HCT116 (cell line): ENCODE data around the gene MED31. TPM values are rescaled to one million over a fixed set of nuclear protein-coding genes. Genes with fewer than 3 reads are reported as not detected.
"Not testable (repeated sequence)": the region's sequence is repeated elsewhere in the genome, so short reads cannot be mapped to it uniquely, and the experiment has no call there.

Experiments used
- ATAC-seq: fragments of 200-7000 bp; cut with Tn5 transposase; 2 replicates; pipeline ENCODE4 v1.9.1; 2020; ENCODE audit warnings: mild to moderate bottlenecking, moderate library complexity
- BruUV-seq: library from RNA; stranded (reverse); fragments of 400-500 nt; replicated peaks from 2 replicates; lab custom pipeline; 2021; lab: Mats Ljungman, UMichigan
- CTCF ChIA-PET: fragments of 300-600 bp; sonication (Branson Sonifier 250); formaldehyde crosslinking; loops from one replicate; lab custom pipeline; 2021; ENCODE audit warnings: antibody characterized with exemption; lab: Charles Lee
- POLR2A ChIA-PET: fragments of 300-600, 350-600 bp; sonication (Branson Sonifier 250); formaldehyde crosslinking; loops from one replicate; lab custom pipeline; 2021; ENCODE audit warnings: antibody characterized with exemption; lab: Charles Lee
- RAD21 ChIA-PET, 2 experiments: fragments of 300-600 bp; sonication (Branson Sonifier 250); formaldehyde crosslinking; loops; one replicate each; lab custom pipeline; 2023; ENCODE audit warnings: low total read pairs in 2 of 2; ENCODE audit not compliant: uncharacterized antibody in 2 of 2, unreplicated experiment in 2 of 2, low non-redundant PET in 1 of 2; lab: Charles Lee
- DNase-seq: peaks from one replicate; pipeline ENCODE4 v3.0.0-alpha.2; 2010; ENCODE audit warnings: low read depth, low spot score
- H2AFZ ChIP-seq: fragments of 200-600 bp; shearing (Covaris generic), sonication (generic); 2 replicates; pipeline ENCODE4 v1.6.1; 2017; ENCODE audit warnings: low read depth, mixed run types, mixed read lengths, antibody characterized with exemption, low read length; ENCODE audit not compliant: poor library complexity, severe bottlenecking
- H3K27ac ChIP-seq: 2 replicates; pipeline ENCODE4 v1.5.1; 2012; ENCODE audit warnings: low read depth, low read length
- H3K27me3 ChIP-seq: fragments of 200-600 bp; sonication (generic); 2 replicates; pipeline ENCODE4 v1.6.1; 2016; ENCODE audit warnings: mixed run types, low read length, mixed read lengths; ENCODE audit not compliant: insufficient read depth
- H3K36me3 ChIP-seq, 2 experiments: fragments of 200-500 bp in 1 of 2; fragments of 200-600 bp in 1 of 2; sonication (Bioruptor generic) in 1 of 2; sonication (generic) in 1 of 2; 2 replicates each; pipeline versions ENCODE4 v1.5.1 to v1.6.1; 2014 to 2016; ENCODE audit warnings: low read length in 2 of 2, inconsistent platforms in 1 of 2, mixed read lengths in 1 of 2, mixed run types in 1 of 2; ENCODE audit not compliant: insufficient read depth in 2 of 2, control insufficient read depth in 1 of 2
- H3K4me1 ChIP-seq, 2 experiments: fragments of 200-600 bp in 1 of 2; sonication (generic) in 1 of 2; 2 replicates each; pipeline versions ENCODE4 v1.5.1 to v1.6.1; 2012 to 2017; ENCODE audit warnings: low read length in 2 of 2, inconsistent platforms in 1 of 2, mild to moderate bottlenecking in 1 of 2, mixed read lengths in 1 of 2, mixed run types in 1 of 2, moderate library complexity in 1 of 2; ENCODE audit not compliant: insufficient read depth in 2 of 2, control insufficient read depth in 1 of 2
- H3K4me2 ChIP-seq: fragments of 200-600 bp; sonication (generic); 2 replicates; pipeline ENCODE4 v1.6.1; 2017; ENCODE audit warnings: mixed run types, low read length, mixed read lengths
- H3K4me3 ChIP-seq, 2 experiments: fragments of 200-600 bp in 1 of 2; sonication (generic) in 1 of 2; replicated peaks in 1 of 2; 2 replicates each; pipeline ENCODE4 v1.5.1; 2011 to 2016; ENCODE audit warnings: low read length in 2 of 2, control low read depth in 1 of 2, low read depth in 1 of 2, mild to moderate bottlenecking in 1 of 2, mixed read lengths in 1 of 2, mixed run types in 1 of 2
- H3K79me2 ChIP-seq: fragments of 200-600 bp; sonication (generic); 2 replicates; pipeline ENCODE4 v1.6.1; 2017; ENCODE audit warnings: mild to moderate bottlenecking, mixed run types, low read length, moderate library complexity, mixed read lengths; ENCODE audit not compliant: insufficient read depth
- H3K9ac ChIP-seq: fragments of 200-600 bp; sonication (generic); 2 replicates; pipeline ENCODE4 v1.6.1; 2016; ENCODE audit warnings: low read length, mixed read lengths
- H3K9me2 ChIP-seq: fragments of 200-600 bp; sonication (generic), shearing (Covaris generic); 2 replicates; pipeline ENCODE4 v1.6.1; 2017; ENCODE audit warnings: mixed run types, mild to moderate bottlenecking, moderate library complexity; ENCODE audit not compliant: insufficient read depth
- H3K9me3 ChIP-seq, 2 experiments: fragments of 200-500 bp in 1 of 2; fragments of 200-600 bp in 1 of 2; sonication (Bioruptor generic) in 1 of 2; sonication (generic) in 1 of 2; 2 replicates each; pipeline ENCODE4 v1.6.1; 2014 to 2017; ENCODE audit warnings: low read length in 2 of 2, mixed read lengths in 2 of 2, inconsistent platforms in 1 of 2, low read depth in 1 of 2, mild to moderate bottlenecking in 1 of 2, mixed run types in 1 of 2, moderate library complexity in 1 of 2; ENCODE audit not compliant: control insufficient read depth in 1 of 2, insufficient read depth in 1 of 2
- H4K20me1 ChIP-seq: fragments of 200-600 bp; sonication (generic), shearing (Covaris generic); 2 replicates; pipeline ENCODE4 v1.6.1; 2017; ENCODE audit warnings: mixed run types, mild to moderate bottlenecking, moderate library complexity; ENCODE audit not compliant: insufficient read depth
- CEBPB ChIP-seq: IDR thresholded peaks from 2 replicates; pipeline ENCODE4 v1.6.1; 2012; ENCODE audit warnings: low read depth
- EZH2 ChIP-seq: fragments of 200-600 bp; sonication (generic); IDR thresholded peaks from 2 replicates; pipeline ENCODE4 v1.6.1; 2017; ENCODE audit warnings: antibody characterized with exemption, mixed run types
- FOSL1 ChIP-seq: IDR thresholded peaks from 2 replicates; pipeline ENCODE4 v1.6.1; 2012; ENCODE audit warnings: low read depth
- MAX ChIP-seq: IDR thresholded peaks from 2 replicates; pipeline ENCODE4 v1.6.1; 2012
- POLR2AphosphoS5 ChIP-seq: IDR thresholded peaks from 2 replicates; pipeline ENCODE4 v1.6.1; 2011; ENCODE audit warnings: mild to moderate bottlenecking, low read depth, low read length, moderate library complexity
- SP1 ChIP-seq: IDR thresholded peaks from 2 replicates; pipeline ENCODE4 v1.6.1; 2012; ENCODE audit warnings: low read depth
- SRF ChIP-seq: IDR thresholded peaks from 2 replicates; pipeline ENCODE4 v1.6.1; 2012; ENCODE audit warnings: low read depth
- YY1 ChIP-seq: IDR thresholded peaks from 2 replicates; pipeline ENCODE4 v1.6.1; 2011; ENCODE audit warnings: low read length, low read depth, moderate library complexity, mild to moderate bottlenecking; ENCODE audit not compliant: insufficient replicate concordance; ENCODE audit errors: extremely low read depth
- ZFX ChIP-seq: fragments of 450-650 bp; IDR thresholded peaks from 2 replicates; pipeline ENCODE4 v1.6.1; 2017
- intact Hi-C: fragments of 100-400 bp; cut with micrococcal nuclease; formaldehyde crosslinking; loops from 2 replicates; pipeline ENCODE4 v1.10.0; 2022
- total RNA-seq: library from RNA; stranded (reverse); gene quantifications from one replicate; pipeline ENCODE4 v1.2.1, GENCODE V29; 2021; ENCODE audit not compliant: unreplicated experiment

Gene MED31
- total RNA-seq, 1 experiment from 2014 or later: 20.3 TPM

- no peak for DNase-seq
- Histone ChIP-seq H3K9me2 (no peaks in the 10 kb centered on the region), H3K36me3 (no peaks in the 10 kb centered on the region), H3K27ac (no peak overlapping the region), H2AFZ (no peak overlapping the region), H3K4me1 (no peaks in the 10 kb centered on the region), H3K9ac (no peak overlapping the region), H4K20me1 (no peaks in the 10 kb centered on the region), H3K27me3 (peaks cover 14% of the 10 kb centered on the region; the same call in 1 of the 2 replicates), H3K9me3 (no peaks in the 10 kb centered on the region), H3K79me2 (no peaks in the 10 kb centered on the region), H3K4me2 (no peak overlapping the region), H3K4me3 (no peak overlapping the region)
- RAD21 ChIA-PET: no interaction called here
- ATAC-seq: no peak
- BruUV-seq: no TSS peak
- intact Hi-C loops: no loop called here
- CTCF ChIA-PET: no interaction called here
- no peak for TF ChIP-seq YY1
- TF ChIP-seq POLR2AphosphoS5: no peak
- TF ChIP-seq MAX: no peak
- TF ChIP-seq CEBPB: no peak
- TF ChIP-seq SP1: no peak
- TF ChIP-seq FOSL1: no peak
- TF ChIP-seq ZFX: no peak
- TF ChIP-seq SRF: no peak
- no peak for TF ChIP-seq EZH2
- POLR2A ChIA-PET: no interaction called here
Measured at GRCh38 chr17:6695051-6695450, 43.6 kb upstream of the MED31 start.

- H4K20me1 ChIP-seq, DNase-seq, H3K9me2 ChIP-seq, H3K79me2 ChIP-seq, H3K4me3 ChIP-seq, H3K27ac ChIP-seq, H3K4me1 ChIP-seq, H3K36me3 ChIP-seq, H3K9ac ChIP-seq, RAD21 ChIA-PET, H3K4me2 ChIP-seq, ATAC-seq, BruUV-seq, H3K9me3 ChIP-seq, H2AFZ ChIP-seq, intact Hi-C loops, POLR2A ChIA-PET: not testable (repeated sequence)
- H3K27me3 ChIP-seq: peaks cover 14% of the 10 kb centered on the region; the same call in 1 of the 2 replicates
- CTCF ChIA-PET: interaction anchor here (1.2 kb wide), 1 partner anchor 10 kb away, joined by 3 read pairs; no protein-coding TSS in a partner anchor
Measured at GRCh38 chr17:6691958-6692357, 40.6 kb upstream of the MED31 start.
